Right lobe of liver (tissue), 6 donors: Measurements from ENCODE around the gene DRD2. TPM values are rescaled to one million over a fixed set of nuclear protein-coding genes. Genes with fewer than 3 reads are reported as not detected.

Experiments used
- ATAC-seq, 4 donors: fragments of 200-7000 bp; cut with Tn5 transposase; one replicate each; pipeline ENCODE4 v1.9.1; 2020; ENCODE audit warnings: mild to moderate bottlenecking in 4 of 4, moderate library complexity in 4 of 4
- DNase-seq, 3 donors: peaks; one replicate each; pipeline ENCODE4 v3.0.0-alpha.2; 2020
- H3K27ac ChIP-seq, 3 donors: fragments of 200-600 bp; one replicate each; pipeline ENCODE4 v1.8.0; 2022
- H3K27me3 ChIP-seq, 2 donors: fragments of 200-600 bp; one replicate each; pipeline ENCODE4 v1.8.0; 2022
- H3K36me3 ChIP-seq, 4 donors: fragments of 200-600 bp; sonication (generic) in 1 of 4; one replicate each; pipeline versions ENCODE4 v1.5.1 to v1.8.0; 2017 to 2022; ENCODE audit warnings: control low read depth in 1 of 4
- H3K4me1 ChIP-seq, 4 donors: fragments of 200-600 bp; sonication (generic) in 1 of 4; one replicate each; pipeline versions ENCODE4 v1.5.1 to v1.8.0; 2017 to 2022; ENCODE audit warnings: control low read depth in 1 of 4
- H3K4me3 ChIP-seq, 3 donors: fragments of 200-600 bp; one replicate each; pipeline ENCODE4 v1.8.0; 2022
- H3K9me3 ChIP-seq, 4 donors: fragments of 200-600 bp; sonication (generic) in 1 of 4; one replicate each; pipeline versions ENCODE4 v1.5.1 to v1.8.0; 2017 to 2022; ENCODE audit warnings: control low read depth in 1 of 4
- POLR2A ChIP-seq: fragments of 450-650 bp; IDR thresholded peaks from one replicate; pipeline ENCODE4 v1.6.1; 2017; ENCODE audit warnings: antibody characterized with exemption, mild to moderate bottlenecking
- WGBS: methylation state at CpG from one replicate; pipeline ENCODE4 v1.1.6; 2018; ENCODE audit warnings: low coverage, low lambda C conversion rate; ENCODE audit not compliant: insufficient coverage; ENCODE audit errors: missing lambda C conversion rate; 5-methylcytosine and 5-hydroxymethylcytosine counted together
- intact Hi-C, 2 donors: fragments of 100-400 bp; cut with DNase I; formaldehyde crosslinking; loops; one replicate each; pipeline versions ENCODE4 v1.11.2 to v1.14.1; 2022
- total RNA-seq, 6 experiments: library from RNA; depleted of rRNA in 2 of 6; stranded (reverse); fragments of >200 nt in 2 of 6; fragmentation: NEBNext Ultra II Directional in 3 of 6; extraction: Animal tissue kit (Norgen Biotek cat#: 25700) in 3 of 6; gene quantifications; one replicate each; pipeline versions ENCODE4 v1.1.0 to v1.2.4, GENCODE V29; 2016 to 2023
- TF ChIP-seq, protein P1 (sequence below), 4 donors: fragments of 200-600 bp in 3 of 4; fragments of 450-650 bp in 1 of 4; IDR thresholded peaks; one replicate each; pipeline versions ENCODE4 v1.5.1 to v1.8.0; 2016 to 2022; ENCODE audit warnings: antibody characterized with exemption in 4 of 4, mild to moderate bottlenecking in 2 of 4
- donor health status: DM: no; HTN: yes; CAD: no.
- donor health status: DM: no; HTN: no; CAD: no.
- donor health status: DM: no; HTN: no; CAD: no.
- donor health status: DM: no; HTN: yes; CAD: no.
- donor health status: DM: no; HTN: yes; CAD: no.

DRD2 gene
- total RNA-seq, 6 experiments from 2014 or later = 0.13 TPM; not detected in 5

DNA sequence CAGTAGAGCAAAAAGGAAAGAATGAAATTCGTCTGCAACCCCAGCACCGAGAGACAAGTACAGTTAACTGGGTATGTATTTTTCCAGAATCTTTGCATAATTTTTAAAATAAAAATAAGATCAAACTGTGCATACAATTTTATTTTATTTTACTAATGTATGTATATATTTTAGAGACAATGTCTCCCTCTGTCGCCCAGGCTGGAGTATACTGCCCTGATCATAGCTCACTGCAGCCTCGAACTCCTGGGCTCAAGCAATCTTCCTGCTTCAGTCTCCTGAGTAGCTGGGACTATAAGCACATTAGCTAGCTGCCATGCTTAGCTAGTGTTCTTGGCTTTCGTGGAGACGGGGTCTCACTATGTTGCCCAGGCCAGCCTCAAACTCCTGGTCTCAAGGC is 18.8 kb upstream of the DRD2 start:
- DNase-seq (no peak), ATAC-seq (no peak)

DNA sequence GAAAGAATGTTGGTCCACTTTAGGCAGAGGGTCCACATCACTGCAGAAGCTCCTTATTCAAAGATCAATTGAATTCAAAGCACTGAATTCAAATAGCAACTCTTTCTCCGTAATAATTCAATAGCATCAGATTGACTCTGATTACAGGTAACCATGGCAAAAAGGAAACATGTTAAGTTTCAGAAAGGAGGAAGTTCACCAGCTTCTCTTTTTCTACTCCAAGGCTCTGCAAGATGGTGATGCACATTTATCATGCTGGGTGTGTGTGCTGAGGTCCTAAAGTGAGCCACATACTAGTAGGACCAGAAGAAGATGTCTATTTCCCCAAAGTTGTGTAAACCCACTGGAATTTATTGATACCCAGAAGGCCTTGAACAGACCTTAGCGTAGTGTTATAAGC is 18.0 kb upstream of the DRD2 start:
- DNase-seq = no peak
- Histone ChIP-seq H3K9me3 (no peaks in the 10 kb centered on the region), H3K4me1 (no peaks in the 10 kb centered on the region), H3K27me3 (no peaks in the 10 kb centered on the region), H3K4me3 (no peak overlapping the region), H3K27ac (no peak overlapping the region), H3K36me3 (no peaks in the 10 kb centered on the region)
- ATAC-seq = no peak
- intact Hi-C loops = no loop called here
- 55% methylated on average over 2 of the region's 2 CpGs for WGBS
- TF ChIP-seq, protein P1, sequence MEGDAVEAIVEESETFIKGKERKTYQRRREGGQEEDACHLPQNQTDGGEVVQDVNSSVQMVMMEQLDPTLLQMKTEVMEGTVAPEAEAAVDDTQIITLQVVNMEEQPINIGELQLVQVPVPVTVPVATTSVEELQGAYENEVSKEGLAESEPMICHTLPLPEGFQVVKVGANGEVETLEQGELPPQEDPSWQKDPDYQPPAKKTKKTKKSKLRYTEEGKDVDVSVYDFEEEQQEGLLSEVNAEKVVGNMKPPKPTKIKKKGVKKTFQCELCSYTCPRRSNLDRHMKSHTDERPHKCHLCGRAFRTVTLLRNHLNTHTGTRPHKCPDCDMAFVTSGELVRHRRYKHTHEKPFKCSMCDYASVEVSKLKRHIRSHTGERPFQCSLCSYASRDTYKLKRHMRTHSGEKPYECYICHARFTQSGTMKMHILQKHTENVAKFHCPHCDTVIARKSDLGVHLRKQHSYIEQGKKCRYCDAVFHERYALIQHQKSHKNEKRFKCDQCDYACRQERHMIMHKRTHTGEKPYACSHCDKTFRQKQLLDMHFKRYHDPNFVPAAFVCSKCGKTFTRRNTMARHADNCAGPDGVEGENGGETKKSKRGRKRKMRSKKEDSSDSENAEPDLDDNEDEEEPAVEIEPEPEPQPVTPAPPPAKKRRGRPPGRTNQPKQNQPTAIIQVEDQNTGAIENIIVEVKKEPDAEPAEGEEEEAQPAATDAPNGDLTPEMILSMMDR (IDR thresholded peaks at IDR 0.05) = no peak
- no peak for TF ChIP-seq POLR2A

More for the DNA sequence above, 18.8 kb upstream of the DRD2 start:
- H3K36me3 ChIP-seq = no peaks in the 10 kb centered on the region
- no peaks in the 10 kb centered on the region for H3K4me1 ChIP-seq
- WGBS = 45% methylated on average over 6 of the region's 6 CpGs
- intact Hi-C loops = no loop called here
- TF ChIP-seq, protein P1 (IDR thresholded peaks at IDR 0.05) = no peak
- no peak for TF ChIP-seq POLR2A
- H3K27me3 ChIP-seq = no peaks in the 10 kb centered on the region
- H3K9me3 ChIP-seq = no peaks in the 10 kb centered on the region
- no peak overlapping the region for H3K27ac ChIP-seq
- no peak overlapping the region for H3K4me3 ChIP-seq

DNA sequence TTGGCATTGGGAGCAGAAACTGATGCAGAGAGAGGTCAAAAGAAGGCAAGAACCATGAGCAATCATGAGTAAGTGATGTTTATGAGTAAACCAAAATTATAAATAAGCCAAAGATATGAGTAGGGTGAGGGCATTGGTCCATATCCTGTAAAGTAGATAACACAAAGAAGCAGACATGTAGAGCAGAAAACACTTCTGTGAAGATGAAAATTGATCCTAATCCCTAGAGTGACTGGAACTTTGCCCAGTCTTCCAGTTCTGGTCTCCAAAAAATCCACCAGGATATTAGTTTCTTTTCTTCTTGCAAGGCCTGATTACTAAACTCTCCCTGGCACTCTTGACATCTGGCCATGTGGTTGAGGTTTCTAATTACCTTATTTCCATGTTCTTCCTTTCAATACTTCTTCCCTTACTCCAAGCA is 13.7 kb upstream of the DRD2 start:
- no peak for DNase-seq
- TF ChIP-seq POLR2A = no peak
- TF ChIP-seq, protein P1 (IDR thresholded peaks at IDR 0.05) = no peak
- Histone ChIP-seq H3K4me1 (no peaks in the 10 kb centered on the region), H3K27me3 (no peaks in the 10 kb centered on the region), H3K36me3 (no peaks in the 10 kb centered on the region), H3K4me3 (no peak overlapping the region), H3K27ac (no peak overlapping the region), H3K9me3 (no peaks in the 10 kb centered on the region)
- no peak for ATAC-seq
- intact Hi-C loops = no loop called here

DNA sequence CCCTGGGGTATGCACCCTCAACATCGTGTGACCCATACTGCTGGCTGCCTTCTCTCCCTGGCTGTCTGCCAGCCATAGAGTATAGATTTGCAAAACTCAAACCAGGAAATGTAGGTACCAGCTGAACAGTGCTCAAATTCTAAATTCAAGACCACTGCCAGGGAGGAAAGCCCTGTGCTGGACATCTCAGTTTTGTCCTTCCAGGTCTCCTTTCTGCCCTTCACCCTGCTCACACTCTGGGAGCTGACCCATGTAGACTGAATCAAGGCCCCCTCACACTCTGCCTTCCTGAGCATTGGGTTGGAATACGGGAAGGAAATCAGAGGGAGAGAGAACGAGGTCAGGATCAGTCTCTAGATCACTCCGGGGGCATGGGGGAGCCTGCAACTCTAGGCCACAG is 12.4 kb upstream of the DRD2 start:
- H3K9me3 ChIP-seq = no peaks in the 10 kb centered on the region
- H3K36me3 ChIP-seq = no peaks in the 10 kb centered on the region
- TF ChIP-seq POLR2A = no peak
- TF ChIP-seq, protein P1 (IDR thresholded peaks at IDR 0.05) = no peak
- H3K27me3 ChIP-seq = no peaks in the 10 kb centered on the region
- H3K4me1 ChIP-seq = no peaks in the 10 kb centered on the region
- 35% methylated on average over 2 of the region's 4 CpGs for WGBS
- DNase-seq (no peak), ATAC-seq (no peak)
- H3K4me3 ChIP-seq = no peak overlapping the region
- no peak overlapping the region for H3K27ac ChIP-seq
- intact Hi-C loops = no loop called here

DNA sequence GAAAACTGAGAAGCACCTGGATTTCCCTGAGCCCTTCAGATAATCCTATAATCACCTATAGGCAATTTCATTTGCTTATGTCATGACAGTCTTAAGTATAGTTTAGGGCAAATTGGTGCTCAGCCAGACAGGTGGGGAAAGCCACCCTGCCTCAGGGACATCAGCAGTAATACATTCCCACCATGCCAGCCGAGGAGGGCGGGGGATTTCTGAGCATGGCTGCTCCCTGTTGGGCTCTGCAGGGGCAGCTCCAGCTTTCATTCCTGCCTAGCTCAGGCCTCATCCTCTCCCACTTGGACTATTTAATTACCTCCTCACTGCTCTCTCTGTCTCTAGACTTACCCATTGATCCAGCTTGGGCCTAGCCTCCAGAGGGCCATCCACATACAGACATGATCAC is 9.0 kb upstream of the DRD2 start:
- no peak overlapping the region for H3K27ac ChIP-seq
- intact Hi-C loops = no loop called here
- WGBS = no CpG with 5 or more reads among the region's 2 CpGs
- no peaks in the 10 kb centered on the region for H3K36me3 ChIP-seq
- no peaks in the 10 kb centered on the region for H3K4me1 ChIP-seq
- ATAC-seq (peak in 1 of 4 donors; percentile 11), DNase-seq (no peak)
- no peaks in the 10 kb centered on the region for H3K27me3 ChIP-seq
- TF ChIP-seq, protein P1 (IDR thresholded peaks at IDR 0.05) = no peak
- no peak for TF ChIP-seq POLR2A
- no peaks in the 10 kb centered on the region for H3K9me3 ChIP-seq
- H3K4me3 ChIP-seq = no peak overlapping the region
